ENCODE measurements around the gene HOXA11.

DNA sequence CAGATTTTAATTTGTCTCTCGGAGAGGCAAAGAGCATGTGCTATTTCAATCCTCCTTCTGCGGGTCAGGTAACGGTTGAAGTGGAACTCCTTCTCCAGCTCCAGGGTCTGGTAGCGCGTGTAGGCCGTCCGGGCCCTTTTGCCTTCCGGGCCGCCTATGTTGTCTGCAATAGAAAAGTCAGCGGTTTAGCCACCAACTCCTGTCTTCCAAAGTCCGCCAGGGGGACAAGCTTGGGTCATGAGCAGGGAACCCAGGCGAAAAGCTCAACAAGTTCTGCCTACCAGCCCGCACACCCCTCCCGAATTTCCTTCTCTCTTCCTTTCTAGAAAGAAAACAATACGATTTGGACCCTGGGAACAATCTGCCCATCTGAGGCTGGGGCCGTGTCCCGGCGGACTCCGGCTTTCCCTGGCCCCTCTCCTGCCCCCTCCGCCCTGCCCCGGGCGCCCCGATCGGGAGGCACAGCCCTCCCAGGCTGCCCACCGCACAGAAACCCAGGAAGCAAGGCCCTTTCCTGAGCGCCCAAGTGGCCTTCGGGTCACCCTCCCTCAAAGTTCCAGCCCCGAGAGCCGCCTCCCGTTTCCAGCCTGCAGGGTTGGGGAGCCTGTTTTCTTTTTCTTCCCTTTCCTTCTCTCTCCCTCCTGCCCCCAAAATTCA is 43.0 kb downstream of the HOXA11 start:
- TF ChIP-seq, protein P1, sequence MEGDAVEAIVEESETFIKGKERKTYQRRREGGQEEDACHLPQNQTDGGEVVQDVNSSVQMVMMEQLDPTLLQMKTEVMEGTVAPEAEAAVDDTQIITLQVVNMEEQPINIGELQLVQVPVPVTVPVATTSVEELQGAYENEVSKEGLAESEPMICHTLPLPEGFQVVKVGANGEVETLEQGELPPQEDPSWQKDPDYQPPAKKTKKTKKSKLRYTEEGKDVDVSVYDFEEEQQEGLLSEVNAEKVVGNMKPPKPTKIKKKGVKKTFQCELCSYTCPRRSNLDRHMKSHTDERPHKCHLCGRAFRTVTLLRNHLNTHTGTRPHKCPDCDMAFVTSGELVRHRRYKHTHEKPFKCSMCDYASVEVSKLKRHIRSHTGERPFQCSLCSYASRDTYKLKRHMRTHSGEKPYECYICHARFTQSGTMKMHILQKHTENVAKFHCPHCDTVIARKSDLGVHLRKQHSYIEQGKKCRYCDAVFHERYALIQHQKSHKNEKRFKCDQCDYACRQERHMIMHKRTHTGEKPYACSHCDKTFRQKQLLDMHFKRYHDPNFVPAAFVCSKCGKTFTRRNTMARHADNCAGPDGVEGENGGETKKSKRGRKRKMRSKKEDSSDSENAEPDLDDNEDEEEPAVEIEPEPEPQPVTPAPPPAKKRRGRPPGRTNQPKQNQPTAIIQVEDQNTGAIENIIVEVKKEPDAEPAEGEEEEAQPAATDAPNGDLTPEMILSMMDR (IDR thresholded peaks at IDR 0.05) = no peak
- no peak for TF ChIP-seq POLR2A (IDR thresholded peaks at IDR 0.05)
